ENCODE data around the gene TULP4.

TULP4 gene

DNA sequence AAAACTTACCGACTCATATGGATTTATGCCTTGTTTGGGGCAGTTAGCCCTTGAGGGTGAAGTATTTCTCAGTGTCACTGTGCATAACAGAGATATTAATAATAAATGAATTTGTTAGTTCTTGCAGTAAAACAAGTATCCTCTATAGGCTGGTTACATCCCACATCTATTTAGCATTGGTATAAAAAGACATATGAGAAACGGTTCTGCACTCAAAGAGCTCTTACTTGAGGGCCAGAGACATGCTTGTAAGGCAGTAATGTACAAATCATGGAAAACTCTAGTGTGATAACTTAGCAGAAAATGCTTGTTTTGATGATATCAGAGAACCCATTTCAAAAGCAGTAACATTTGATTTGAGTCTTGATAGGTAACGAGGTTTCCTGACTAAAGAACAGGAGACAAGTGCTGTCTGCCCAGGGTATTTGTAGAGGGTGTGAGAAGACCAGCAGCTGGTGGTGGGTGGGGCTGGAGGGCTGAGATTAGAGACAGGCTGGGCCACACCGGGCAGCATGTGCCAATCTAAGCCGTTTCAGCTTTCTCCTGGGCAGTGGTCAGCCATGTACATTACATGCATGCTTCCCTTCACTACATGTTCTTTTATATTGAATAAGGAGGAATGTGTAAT lies 46.3 kb downstream of the TULP4 start:
- no peak for DNase-seq (ENCODE audit: low read depth)

DNA sequence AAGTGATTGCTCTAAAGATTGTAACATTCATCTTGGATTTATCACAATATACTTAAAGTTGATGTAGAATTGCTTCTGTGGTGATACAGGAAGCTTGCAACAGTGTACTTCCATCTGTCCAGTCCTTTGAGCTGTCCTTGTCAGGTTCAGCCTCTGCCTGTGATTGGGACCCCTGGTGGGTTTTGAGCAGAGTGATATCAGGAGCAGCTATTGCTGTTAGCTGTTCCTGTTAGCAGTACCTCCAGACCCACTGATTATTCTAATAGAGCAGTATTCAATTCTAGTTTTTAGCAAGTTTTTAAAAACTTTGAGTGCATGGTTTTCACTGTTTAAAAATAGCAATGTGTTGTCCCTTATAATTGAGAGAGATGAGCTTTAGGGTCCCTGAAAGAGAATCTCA lies 48.8 kb downstream of the TULP4 start:
- DNase-seq (ENCODE audit: low read depth) = no peak

DNA sequence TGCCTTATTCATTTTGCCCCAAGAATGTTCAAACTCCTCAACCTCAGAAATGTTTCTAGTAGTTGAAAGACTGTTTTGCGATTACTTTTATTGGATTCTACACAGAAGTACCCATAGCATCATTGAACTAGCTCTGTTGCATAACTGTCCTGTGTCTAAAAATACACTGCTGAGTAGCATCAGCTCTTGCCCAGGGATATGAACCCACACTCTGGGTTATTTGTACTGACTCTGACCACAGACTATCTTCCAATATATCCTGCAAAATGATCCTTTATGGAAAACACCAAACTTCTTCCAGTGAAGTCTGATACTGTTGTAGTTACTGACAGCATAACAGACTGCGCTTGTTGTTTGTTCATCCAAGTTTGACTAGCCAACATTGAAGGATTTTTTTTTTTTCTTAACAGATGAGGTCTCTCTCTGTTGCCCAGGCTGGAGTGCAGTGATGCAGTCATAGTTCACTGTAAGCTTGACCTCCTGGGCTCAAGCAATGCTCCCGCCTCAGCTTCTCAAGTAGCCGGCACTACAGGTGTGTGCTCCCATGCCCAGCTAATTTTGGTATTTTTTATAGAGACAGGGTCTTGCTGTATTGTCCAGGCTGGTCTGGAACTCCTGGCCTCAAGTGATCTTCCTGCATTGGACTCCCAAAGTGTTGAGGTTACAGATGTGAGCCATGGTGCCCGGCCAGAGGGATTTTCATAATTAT lies 49.9 kb downstream of the TULP4 start:
- no peak for DNase-seq (ENCODE audit: low read depth)

DNA sequence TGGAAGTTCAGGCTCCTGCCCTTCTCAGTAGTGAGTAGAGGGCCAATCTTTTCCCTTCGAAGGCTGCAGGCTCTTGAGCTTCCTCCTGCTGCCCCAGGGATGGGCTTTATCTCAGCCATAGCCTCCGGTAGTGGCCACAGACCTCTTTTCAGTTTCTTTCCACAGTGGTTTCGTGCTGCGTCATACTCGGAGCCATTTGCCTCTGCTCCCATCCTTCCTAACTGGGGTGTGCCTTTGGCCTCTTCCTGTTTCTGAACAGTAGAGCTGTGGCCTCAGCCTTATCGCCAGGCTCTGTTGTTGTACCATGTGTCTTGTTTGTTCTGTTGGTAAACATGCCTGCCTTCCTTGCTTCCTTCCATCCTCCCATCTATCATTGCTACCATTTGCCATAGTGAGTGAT lies 54.1 kb downstream of the TULP4 start:
- DNase-seq (ENCODE audit: low read depth) = no peak

DNA sequence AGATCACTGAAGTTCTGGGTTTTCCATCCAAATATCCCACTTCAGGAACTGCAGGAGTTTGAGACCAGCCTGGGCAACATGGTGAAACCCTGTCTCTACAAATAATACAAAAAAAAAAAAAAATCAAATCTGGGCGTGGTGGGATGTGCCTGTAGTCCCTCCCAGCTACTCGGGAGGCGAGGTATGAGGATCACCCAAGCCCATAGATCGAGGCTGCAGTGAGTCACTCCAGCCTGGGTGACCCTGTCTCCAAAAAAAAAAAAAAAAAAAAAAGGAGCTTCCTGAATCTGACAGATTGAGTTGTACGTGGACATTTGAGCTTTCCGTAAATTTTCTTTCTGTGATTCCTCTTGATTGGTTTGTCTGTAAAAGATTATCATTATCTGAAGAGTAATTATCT lies 55.6 kb downstream of the TULP4 start:
- DNase-seq (ENCODE audit: low read depth) = no peak

DNA sequence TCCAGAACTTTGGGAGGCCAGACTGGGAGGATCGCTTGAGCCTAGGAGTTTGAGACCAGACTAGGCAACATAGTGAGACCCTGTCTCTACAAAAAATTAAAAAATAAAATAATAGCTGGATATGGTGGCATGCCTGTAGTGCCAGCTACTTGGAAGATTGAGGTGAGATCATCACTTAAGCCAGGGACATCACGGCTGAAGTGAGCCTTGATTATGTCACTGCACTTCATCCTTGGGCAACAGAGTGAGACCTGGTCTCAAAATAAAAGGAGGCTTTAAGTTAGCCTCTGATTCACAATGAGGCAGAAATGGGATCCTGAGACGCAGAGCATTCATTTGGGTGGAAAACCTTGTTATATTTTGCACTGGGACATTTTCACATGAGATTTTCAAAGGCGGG lies 57.0 kb downstream of the TULP4 start:
- DNase-seq (ENCODE audit: low read depth) = no peak

DNA sequence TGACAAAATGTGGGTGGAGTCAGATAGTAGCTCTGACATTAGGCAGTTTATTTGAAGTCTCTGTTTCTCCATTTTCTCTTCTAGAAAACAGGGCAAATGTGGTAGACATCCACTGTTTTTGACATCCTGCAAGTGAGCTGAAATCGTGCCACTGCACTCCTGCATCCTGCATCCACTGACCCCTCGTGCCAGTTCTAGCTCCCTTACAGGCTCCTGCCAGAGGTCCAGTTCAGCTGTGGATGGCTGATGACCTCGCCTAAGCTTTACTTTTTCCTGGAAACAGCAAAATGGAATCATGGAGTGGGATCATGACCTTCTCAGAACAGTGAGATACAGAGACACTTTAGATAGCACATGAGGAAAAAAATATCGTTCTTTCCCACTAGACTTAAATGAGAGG lies 58.5 kb downstream of the TULP4 start:
- DNase-seq (ENCODE audit: low read depth) = no peak

DNA sequence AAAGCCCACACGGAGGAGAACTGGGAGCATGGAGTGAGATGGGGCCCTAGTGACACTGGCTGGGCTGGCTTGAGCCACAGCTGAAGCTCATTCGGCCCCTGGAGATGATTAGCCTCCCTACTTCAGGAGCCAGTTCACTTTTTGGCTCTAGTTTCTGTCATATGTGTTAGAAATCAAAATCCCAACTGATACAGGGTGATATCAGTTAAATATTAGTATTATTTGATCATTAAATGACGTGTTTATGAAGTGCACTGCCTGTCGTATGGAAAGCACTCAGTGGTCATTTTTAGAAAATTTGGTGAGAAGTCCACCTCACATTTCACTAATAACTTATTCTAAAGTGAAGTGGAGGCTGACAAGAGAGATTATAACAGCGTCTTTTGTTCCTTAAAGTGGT lies 59.0 kb downstream of the TULP4 start:
- no peak for DNase-seq (ENCODE audit: low read depth)

DNA sequence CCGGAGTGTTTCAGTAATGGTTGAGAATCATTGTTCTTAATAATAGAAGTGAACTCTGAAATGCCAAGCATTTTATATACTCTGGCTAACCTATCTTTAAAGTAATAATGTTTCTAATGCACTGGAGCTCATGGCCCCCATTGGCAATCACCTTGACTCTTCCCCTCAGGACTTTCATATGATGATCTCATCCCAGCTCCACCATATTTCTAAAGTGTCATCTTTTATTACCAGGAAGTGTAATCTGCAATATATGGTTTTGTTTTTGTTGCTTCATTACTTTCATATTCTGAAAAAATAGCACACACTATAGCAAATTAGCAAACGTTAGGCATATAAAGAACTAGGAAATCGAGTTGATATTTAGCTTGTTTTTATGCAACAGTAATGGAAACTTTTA lies 60.3 kb downstream of the TULP4 start:
- DNase-seq (ENCODE audit: low read depth) = no peak

DNA sequence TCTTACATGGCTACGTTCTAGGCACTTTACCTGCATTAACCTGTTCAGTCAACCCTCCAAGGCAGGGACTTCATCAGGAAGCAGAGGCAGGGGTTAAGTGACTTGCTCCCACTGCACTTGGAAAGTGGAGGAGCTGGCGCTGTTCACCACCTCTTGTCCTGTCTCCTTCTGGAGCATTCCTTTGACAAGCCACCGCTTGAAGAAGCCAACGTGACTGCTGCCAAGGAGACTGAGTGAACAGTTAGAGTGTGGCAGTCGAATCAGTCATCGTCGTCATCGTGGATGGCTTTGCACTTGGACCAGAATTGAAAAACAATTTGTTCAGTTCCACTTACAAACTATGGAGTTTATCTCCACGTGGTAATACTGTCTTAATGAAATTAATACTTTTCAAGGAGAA lies 60.9 kb downstream of the TULP4 start:
- no peak for DNase-seq (ENCODE audit: low read depth)

DNA sequence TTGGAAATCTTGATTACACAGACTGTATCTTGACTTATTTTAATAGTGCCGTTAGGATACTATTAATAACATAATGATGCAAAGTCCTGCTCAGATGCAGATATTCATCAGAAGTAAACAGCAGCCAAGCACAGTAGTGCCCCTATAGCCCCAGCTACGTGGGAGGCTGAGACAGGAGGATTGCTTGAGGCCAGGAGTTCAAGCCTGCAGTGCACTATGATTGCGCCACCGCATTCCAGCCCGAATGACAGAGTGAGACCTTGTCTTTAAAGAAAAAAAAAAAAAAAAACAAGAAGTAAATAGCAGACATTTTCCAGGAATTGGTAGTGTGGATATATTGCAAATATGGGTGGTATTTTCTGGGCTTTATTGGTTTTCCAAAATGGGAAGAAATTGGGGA lies 61.8 kb downstream of the TULP4 start:
- DNase-seq (ENCODE audit: low read depth) = no peak

DNA sequence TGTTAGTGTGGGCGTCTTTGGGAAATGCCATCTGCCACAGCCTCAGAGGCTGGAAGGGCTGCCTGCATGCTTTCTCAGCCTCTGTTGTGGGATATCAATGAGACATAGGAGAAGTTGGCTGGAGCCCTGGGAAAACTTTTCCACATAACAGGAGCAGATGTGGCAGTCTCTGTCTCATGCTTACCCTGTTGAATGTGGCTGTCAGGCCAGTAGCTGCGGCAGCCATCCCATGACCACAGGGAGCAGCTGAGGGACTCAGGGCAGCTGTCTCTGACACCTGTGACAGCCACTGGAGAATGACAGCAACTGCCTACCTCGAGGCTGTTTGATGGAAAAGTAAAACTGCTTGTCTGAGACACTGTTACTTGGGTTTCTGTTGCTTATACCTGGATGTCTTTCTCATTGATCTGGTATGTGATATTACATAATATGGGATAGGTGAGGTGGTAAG lies 64.4 kb downstream of the TULP4 start:
- no peak for DNase-seq (ENCODE audit: low read depth)

DNA sequence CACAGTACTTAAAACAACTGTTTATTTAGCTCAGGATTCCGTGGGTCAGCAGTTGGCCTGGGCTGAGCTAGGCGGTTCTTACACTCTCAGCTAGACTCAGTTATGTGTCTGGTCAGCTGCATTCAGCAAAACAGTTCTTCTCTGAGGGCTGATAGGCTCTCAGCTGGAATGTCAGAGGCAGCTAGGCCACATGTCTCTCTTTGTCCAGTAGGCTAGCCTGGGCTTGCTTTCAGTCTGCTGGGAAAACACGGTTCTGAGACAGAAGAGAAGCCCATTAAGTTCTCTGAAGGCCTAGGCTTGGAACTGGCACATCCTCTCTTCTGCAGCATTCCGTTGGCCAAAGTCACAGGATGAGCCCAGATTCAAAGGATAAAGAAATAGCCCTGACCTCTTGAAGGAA lies 65.6 kb downstream of the TULP4 start:
- DNase-seq (ENCODE audit: low read depth) = no peak

DNA sequence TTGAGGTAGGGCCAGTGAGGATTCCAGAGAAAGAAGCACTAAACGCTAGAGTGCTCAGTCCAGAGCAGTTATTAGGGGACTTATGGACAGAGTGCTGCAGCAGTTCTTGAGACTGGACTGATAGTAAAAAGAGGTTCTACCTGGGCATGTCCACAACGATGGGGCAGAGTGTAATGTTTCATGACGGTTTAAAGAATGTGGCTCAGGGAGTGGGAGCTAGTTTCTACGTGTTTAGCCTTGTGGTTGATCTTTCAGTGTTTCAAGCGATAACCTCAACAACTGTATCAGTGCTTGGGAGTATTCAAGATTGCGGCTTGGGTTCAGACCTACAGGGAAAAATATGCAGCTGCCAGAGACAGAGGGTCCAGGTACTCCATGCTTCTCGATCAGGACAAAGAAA lies 67.1 kb downstream of the TULP4 start:
- no peak for DNase-seq (ENCODE audit: low read depth)

DNA sequence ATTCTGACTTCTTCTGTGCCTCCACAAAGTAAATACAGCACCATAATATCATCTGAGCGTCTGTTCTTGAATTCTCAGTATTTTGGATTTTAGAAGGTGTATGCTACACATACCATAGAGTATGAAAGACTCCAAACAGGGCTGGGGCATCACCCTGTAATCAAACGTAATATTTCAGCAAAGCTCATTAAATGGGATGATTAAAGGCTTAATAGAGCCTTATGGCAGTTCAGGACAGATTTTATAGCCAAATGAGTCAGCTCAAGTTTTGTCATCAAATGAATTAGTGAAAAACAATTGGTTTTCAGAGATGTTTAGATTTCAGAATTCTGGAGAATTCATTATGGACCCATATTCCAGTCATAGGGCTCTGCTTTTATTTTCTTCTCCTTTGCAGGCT lies 68.9 kb downstream of the TULP4 start:
- no peak for DNase-seq (ENCODE audit: low read depth)

DNA sequence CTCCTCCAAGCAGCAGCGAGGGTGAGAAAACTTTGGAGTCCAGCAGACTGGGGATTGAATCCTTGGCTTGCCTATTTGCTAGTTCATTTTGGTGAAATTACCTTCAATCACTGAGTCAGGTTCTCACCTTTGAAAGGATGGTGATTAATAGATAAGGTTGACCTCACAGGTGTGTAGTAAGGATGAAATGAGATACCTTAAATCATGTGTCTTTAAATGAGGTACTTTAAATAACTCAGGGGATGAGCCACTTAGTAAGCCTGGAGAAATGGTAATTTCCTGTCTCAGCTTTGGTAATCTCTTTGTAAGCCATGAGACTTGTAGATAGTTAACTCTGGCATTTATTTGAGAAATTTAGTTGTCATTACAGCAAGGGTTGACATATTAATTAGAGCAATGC lies 70.2 kb downstream of the TULP4 start:
- no peak for DNase-seq (ENCODE audit: low read depth)

DNA sequence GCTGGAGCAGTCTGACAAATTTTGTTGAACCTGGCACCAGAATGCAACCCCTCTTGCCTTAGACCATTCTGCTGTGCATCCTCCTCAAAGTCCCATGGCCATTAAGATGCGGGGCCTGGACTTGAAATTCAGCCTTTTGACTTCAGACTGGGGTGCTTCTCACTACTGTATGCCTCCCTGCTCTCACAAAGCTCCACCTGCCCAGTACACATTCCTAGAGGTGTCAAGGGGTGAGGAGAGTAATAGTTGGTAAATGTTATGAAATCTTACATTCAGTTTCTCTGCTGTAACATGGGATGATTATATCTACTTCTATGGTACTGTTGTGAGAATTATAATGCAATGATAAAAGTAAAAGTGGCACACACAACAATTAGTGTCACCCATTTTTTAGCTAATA lies 70.8 kb downstream of the TULP4 start:
- no peak for DNase-seq (ENCODE audit: low read depth)

DNA sequence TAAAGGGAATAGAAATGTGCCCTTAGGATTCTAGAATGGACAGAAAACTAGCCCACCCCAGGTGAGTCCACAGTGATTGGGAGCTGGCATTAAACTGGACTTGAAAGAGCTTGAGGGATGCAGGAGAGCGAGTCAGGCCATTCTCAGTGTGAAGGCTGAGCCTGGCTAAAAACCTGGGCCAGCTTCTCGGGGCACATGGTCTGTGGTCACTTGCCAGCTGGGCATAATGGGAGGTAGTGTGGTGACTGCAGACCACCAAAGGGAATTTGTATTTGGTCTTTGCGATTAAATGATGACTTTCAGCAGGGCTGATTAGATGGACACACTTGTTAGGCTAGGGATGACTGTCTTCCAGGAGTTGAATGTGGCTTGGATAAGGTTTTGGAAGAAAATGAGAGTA lies 71.3 kb downstream of the TULP4 start:
- no peak for DNase-seq (ENCODE audit: low read depth)

DNA sequence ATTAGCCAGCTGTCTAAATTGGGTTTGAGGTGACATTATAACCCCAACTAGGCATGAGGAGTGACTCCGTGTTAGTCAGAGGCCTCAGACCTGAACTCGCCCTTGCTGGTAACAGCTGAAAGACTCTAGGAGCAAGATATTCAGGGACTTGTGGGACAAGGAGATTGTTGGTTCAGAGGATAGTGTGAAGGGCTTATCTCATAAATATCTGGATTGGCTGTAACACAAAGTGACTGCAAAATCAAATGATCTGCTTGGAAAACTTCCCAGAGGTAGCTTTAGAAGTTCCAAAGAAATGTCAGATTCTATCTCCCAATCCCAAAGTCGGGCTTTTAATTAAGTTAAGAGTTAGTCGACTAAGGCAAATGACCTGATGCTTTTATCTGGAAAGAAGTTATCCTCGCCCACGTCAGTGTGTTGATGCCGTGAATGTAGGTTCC lies 72.4 kb downstream of the TULP4 start:
- DNase-seq (ENCODE audit: low read depth) = no peak

DNA sequence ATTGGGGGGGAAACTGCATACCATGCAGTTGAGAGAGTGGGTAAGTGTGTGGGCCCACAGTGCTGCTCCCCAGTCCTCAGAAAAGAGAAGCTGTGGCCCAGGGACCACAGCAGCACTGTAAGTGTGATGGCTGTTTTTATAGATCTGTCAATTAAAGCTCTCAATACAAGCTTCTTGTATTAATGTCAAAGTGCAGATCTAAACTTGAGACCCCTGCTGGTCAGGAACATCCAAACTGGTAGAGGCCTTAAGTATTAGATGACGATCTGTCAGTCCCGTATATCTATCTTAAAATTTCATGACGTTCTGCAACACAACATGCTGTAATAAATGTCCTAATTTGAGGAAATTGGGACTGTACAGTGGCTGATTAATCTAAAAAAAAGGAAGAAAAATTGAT lies 74.8 kb downstream of the TULP4 start:
- no peak for DNase-seq (ENCODE audit: low read depth)

DNA sequence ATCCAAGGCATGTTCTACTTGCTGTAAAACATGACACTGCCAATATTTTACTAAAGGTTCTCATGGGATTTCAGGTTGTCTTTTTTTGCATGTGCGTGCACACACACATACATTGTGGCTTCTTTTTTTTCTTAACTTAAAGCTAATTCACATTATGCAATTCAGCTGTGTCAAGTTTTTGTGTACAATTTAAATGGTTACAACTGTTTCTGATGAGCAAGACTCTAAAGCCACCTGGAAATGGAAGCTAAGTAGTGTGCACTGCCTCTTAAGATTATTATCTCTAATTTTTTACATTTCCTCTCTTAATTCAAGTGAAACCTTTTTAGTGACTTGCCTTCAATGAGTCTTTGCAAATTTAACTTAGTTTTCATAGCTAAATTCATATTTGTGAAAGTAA lies 75.3 kb downstream of the TULP4 start:
- no peak for DNase-seq (ENCODE audit: low read depth)

DNA sequence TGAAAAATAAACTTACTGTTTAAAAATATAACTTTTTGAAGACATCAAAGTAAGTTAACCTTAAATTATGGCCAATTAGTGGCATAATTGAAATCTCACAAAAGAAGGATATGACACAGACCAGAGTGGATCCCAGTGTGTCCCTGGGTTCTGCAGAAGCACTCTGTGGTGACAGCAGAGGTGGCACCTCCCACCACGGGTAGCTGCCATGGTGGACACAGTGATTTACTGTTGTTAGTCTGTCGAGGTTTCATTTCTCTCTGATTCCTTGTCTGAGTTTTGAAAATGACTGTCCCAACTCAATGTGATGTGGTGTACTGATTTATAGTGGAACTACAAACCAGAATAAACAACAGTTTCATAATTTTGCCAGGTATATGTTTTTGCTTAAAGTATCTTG lies 76.5 kb downstream of the TULP4 start:
- no peak for DNase-seq (ENCODE audit: low read depth)

DNA sequence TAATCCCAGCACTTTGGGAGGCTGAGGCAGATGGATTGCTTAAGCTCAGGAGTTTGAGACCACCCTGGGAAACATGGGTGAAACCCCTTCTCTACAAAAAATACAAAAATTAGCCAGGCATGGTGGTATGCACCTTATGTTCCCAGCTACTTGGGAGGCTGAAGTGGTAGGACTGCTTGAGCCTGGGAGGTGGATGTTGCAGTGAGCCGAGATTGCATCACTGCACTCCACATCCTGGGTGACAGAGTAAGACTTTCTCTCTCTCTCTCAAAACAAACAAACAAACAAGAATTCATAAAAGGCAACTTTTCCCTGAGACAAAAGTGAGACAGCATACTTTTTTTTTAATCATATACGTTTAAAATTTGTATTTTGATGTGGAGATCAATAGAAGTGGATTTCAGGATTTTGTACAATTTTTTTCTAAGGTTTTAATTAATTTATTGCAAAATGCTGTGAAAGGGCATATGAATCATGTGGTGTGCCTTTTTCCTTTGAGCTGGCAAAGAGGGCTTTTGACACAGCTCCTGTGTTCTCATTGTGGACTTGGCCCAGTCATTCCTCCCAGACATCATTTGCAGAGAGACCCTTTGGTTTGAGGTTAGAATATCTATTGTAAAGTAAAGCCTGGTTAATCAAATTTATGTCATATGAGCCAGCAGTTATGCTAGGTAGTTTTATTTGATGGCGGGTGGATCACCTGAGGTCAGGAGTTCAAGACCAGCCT lies 77.1 kb downstream of the TULP4 start:
- DNase-seq (ENCODE audit: low read depth) = no peak

DNA sequence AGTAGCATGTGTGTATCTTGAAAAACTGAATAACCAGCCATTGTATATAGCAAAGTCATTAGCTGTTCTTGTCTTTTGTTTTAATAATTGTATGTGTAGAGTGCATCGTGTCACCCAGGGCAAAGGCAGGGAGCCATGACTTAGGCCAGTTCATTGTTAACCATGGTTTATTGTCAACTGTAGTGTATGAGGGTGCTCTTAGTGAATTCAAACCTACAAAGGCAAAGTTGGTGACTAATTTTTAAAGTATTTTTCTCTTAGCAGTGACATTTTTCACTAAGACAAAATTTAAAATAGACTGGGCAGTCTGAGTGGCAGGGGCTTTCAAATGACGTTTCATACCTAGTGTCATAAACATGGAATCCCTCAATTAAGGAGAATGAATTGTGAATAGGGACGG lies 79.0 kb downstream of the TULP4 start:
- DNase-seq (ENCODE audit: low read depth) = no peak
